ENCODE data around the gene IFNA17. TPM values are rescaled to one million over a fixed set of nuclear protein-coding genes. Genes with fewer than 3 reads are reported as not detected.

Gene IFNA17
- total RNA-seq: not detected

DNA sequence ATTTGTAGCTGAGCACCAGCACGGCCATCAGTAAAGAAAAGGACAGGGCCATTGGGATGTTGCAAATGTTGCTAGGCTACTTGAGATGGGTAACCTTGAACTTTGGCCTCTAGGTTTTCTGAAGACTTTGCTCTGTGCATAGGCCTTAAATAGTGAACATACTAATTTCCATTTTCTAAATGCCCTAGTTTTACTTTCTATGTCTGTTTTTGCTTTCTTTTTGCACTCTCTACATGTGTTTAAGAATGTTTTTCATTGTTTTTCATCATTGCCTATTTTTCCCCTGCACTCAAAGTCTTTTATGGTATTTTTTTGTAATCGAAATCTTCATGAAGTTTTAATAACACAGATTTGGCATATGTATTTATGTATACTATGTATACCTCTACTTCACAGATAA, at the start of gene IFNA17:
IFNA17 (minus strand) TSS at position 101 of the 400 bp plus-strand sequence; CDS start at position 52, 49 bp downstream.
- TF ChIP-seq, protein P1, sequence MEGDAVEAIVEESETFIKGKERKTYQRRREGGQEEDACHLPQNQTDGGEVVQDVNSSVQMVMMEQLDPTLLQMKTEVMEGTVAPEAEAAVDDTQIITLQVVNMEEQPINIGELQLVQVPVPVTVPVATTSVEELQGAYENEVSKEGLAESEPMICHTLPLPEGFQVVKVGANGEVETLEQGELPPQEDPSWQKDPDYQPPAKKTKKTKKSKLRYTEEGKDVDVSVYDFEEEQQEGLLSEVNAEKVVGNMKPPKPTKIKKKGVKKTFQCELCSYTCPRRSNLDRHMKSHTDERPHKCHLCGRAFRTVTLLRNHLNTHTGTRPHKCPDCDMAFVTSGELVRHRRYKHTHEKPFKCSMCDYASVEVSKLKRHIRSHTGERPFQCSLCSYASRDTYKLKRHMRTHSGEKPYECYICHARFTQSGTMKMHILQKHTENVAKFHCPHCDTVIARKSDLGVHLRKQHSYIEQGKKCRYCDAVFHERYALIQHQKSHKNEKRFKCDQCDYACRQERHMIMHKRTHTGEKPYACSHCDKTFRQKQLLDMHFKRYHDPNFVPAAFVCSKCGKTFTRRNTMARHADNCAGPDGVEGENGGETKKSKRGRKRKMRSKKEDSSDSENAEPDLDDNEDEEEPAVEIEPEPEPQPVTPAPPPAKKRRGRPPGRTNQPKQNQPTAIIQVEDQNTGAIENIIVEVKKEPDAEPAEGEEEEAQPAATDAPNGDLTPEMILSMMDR (IDR thresholded peaks at IDR 0.05; ENCODE audit: low read depth): no peak

DNA sequence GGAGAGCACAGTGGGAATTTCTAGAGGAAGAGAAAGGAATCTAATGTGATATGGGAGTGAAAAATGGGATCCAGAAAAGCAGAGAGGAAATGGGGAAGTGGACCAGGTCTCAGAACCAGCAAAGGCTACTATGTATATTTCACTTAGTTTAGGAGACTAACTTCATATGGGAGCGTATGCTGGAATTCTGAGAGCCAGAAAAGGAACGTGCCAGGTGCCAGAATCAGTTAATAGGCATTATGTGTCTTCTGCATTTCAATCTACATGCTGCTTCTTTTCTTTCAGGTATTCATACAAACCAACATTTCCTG, 40.3 kb upstream of the IFNA17 start:
- TF ChIP-seq, protein P1 (IDR thresholded peaks at IDR 0.05; ENCODE audit: low read depth): no peak

- TF ChIP-seq, protein P1 (IDR thresholded peaks at IDR 0.05; ENCODE audit: low read depth): no peak
These were observed 39.7 kb upstream of the IFNA17 start for GRCh38 chr9:21267485-21268346.

- TF ChIP-seq, protein P1 (IDR thresholded peaks at IDR 0.05; ENCODE audit: low read depth): no peak
These were observed 38.9 kb upstream of the IFNA17 start for GRCh38 chr9:21266733-21267484.

DNA sequence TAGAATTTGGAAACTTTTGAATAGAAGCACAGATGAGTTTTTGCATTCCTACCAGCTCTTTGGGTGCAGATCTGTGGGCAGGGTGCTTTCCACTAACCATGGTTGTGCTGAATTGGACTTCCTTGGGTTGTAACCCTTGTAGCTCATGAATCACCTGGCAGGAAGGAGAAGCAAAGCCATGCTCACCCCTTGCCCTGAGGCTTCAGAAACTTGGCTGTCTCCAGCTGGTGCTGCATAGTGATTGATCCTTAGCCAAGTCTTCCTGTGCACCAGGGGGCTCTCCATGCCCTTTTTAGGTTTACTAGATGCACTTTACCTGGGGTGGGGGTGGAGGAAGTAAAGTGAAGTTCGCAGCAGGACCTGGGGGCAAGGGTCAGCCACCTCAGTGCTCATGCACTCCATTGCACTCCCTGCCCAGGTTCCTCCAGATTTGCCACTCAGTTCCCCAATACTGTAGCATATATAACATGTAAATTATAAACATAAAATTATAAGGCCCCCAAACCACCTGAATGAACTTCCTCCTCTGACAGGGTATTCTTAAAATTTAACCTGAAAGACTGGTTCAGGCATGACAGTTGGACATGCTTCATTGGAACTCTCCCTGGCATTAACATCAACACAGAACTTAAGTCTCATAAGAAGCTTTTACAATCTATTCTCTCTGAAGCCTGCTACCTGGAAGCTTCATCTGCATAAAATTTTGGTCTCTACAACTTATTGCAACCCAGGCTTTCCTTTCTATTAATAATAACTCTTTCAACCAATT, 37.6 kb upstream of the IFNA17 start:
- TF ChIP-seq, protein P1 (IDR thresholded peaks at IDR 0.05; ENCODE audit: low read depth): no peak

- TF ChIP-seq, protein P1 (IDR thresholded peaks at IDR 0.05; ENCODE audit: low read depth): no peak
These were observed 27.7 kb upstream of the IFNA17 start for GRCh38 chr9:21255538-21256212.

Measured in subcutaneous adipose tissue (tissue), 4 donors.